ENCODE data around the gene ZBTB21.
A peak's percentile ranks its signal among the peaks of the same experiment; 100 is the strongest.

ZBTB21 gene

DNA sequence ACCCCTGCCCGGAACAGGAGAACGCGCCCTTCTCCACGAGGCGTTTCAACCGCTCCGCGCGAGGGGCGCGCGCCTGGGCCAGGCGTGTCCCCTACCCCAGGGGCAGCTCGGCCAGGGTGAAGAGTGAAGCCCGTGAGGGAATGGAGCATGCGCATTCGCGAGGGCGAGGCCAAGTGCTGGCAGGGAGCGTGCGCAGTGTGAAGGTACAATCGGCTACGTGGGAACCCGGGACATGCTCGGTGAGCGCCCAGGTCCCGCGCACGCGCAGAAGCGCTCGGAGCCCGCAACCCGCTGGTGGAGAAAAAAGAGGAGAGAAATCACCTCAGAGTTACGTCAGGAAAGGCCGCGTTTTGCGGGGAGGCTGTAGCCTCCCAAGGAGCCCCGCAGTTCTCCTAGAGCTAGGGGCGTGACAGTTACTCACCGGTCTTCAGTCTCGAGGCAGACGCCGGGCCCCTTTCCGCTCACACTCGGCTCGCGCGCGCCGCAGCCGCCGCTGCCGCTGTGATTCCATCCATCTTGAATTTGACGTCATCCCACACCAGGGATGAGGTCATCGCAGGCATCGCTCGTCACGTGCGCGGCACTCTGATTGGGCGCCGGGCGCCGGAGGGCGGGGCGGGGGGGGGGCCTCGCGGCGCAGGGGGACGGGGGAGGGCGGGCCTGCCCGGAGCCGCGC lies at the start of gene ZBTB21:
Gene ZBTB21 (minus strand): TSS at position 530 of the 676 bp plus-strand sequence. CDS start 16,265 bp downstream, outside the sequence.
- DNase-seq (ENCODE audit: low spot score): peak; percentile 97

- no peak for DNase-seq (ENCODE audit: low spot score)
Measured at GRCh38 chr21:42059721-42060120, 49.6 kb upstream of the ZBTB21 start.

DNA sequence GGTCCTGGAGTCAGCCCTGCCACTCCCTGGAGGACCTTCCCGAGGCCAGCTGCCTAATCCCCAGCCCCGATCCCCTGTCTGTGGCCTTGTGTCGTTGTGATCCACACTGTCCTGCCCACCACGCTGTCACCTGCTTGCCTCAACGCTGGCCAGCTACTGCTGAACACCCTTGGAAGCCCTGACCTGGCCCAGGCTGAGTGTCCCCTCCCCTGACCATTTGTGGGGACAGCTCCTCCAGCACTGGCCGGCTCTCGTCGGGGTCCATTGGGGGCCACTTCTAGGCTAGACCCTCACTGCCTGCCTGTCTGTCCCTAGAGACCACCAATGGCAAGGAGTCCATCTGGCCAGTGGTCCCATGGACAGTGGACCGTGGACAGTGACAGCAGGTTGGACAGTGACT lies 49.0 kb upstream of the ZBTB21 start:
- no peak for DNase-seq (ENCODE audit: low spot score)

DNA sequence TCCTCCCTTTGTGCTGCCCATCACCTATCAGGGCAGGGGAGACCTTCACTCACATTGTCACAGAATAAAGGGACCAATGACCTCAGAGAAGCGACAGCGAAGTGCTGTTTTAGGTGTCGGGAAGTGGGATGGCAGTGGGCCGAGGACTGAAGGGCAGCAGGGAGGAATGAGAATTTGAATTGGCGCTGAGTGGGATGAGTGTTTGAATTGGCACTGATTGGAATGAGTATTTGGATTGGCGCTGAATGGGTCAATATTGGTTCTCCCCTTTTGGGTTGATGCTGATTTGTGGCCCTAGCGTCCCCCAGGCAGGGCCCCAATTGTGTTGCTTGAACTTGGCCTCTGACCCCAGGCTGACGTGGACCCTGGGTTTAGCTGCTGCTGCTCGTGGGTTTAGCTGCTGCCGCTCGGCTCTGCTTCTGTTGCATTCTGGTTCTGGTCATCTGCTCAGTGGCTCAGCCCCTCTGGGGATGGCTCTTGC lies 48.5 kb upstream of the ZBTB21 start:
- DNase-seq (ENCODE audit: low spot score): no peak

GRCh38 chr21:42057851-42058437 lies 47.8 kb upstream of the ZBTB21 start:
- no peak for DNase-seq (ENCODE audit: low spot score)

GRCh38 chr21:42056996-42057689 lies 47.0 kb upstream of the ZBTB21 start:
- no peak for DNase-seq (ENCODE audit: low spot score)

DNA sequence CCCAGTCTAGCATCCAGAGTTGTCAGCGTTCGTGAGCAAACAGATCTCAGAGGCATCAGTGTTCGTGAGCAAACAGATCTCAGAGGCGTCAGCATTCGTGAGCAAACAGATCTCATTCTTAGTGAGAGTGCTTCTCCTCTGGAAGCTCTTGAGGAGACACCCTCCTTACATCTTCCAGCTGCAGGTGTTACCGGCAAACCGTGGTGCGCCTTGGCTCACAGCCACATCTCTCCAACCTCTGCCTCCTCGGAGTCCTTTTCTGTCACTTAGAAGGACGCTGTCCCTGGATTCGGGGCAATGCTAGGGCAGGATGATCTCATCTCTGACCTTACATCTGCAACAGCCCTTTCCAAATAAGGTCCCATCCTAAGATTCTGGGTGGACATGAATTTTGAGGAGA lies 46.3 kb upstream of the ZBTB21 start:
- no peak for DNase-seq (ENCODE audit: low spot score)

GRCh38 chr21:42055425-42055824 lies 45.3 kb upstream of the ZBTB21 start:
- DNase-seq (ENCODE audit: low spot score): no peak

DNA sequence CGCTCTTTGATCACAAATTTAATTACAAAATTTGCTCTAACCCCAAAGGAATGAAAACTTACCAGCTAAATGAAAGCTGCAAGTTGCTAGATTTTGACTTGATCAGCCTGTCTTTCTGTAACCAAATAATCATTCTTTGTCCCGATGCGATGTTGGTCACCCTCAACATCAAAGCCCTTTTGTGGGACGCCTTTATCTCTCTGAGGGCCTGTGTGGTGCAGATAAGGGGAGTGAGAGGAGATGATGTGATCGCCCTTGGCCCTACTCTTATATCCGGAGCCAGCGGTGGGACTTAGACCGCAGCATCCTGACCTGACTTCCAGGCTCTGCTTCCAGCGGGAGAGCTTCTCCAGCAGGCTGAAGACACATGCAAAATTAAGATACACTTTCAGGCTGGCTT lies 41.6 kb upstream of the ZBTB21 start:
- DNase-seq (ENCODE audit: low spot score): no peak

DNA sequence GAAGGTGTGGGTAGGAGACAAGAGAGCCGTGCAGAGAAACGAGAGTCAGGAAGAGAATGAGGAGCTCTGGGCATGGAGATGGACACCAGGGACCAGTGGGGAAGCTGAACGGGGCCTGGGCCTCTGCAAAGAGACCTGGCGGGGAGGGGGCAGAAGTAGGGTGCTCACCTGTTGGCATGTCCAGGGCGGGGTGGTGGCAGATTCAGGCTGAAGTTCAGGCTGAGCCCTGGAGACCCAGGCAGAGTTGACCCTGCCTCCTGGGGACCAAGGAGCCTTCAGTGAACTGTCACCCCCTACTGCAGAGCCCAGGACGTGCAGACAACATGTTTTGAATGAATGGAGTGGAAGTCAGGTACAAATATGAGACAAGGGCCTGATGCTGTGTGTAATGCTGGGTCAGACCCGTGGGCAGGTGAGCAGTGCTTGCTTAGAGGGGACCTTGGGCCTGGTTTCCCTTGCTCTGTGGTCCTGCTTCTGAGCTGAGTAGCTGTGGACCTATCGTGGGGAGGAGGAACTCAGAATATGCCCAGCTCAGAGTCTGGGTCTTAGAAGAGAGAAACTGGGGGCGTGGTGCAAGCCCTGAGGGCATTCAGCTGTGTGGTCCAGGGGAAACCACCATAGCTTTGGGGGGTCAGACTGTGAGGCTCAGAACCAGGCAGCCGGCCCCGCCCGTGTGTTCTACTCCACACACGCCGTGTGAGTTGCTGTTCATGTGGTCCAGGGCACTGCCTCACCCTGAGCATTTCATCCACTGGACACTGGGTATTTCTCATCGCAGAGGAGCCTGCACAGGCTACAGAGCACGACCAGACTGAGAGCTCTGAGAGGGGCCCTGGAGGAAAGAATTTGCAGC lies 39.6 kb upstream of the ZBTB21 start:
- no peak for DNase-seq (ENCODE audit: low spot score)

GRCh38 chr21:42048870-42049577 lies 38.9 kb upstream of the ZBTB21 start:
- DNase-seq (ENCODE audit: low spot score): no peak

GRCh38 chr21:42047821-42048613 lies 37.9 kb upstream of the ZBTB21 start:
- DNase-seq (ENCODE audit: low spot score): peak; percentile 63

GRCh38 chr21:42044871-42045495 lies 34.8 kb upstream of the ZBTB21 start:
- DNase-seq (ENCODE audit: low spot score): no peak

DNA sequence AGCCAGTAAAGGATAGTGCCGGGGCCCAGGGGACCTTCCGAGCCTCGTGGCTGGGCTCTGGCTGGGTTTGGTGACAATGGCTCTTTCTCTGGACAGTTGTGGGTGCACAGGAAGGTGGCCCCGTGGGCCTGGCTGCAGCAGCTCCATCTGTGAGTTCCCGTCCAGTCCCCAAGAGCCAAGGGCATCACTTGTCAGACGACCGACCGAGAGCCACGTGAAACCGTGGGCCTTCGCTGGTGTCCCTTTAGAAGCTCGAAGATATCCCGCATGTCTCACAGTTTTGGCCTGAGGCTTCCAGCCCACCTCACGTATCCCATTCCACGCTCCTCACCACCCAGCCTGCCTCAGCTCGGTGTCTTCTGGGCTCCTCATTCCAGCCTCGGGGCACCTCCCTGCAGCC lies 33.8 kb upstream of the ZBTB21 start:
- no peak for DNase-seq (ENCODE audit: low spot score)

- no peak for DNase-seq (ENCODE audit: low spot score)
Measured at GRCh38 chr21:42043201-42043895, 33.2 kb upstream of the ZBTB21 start.

DNA sequence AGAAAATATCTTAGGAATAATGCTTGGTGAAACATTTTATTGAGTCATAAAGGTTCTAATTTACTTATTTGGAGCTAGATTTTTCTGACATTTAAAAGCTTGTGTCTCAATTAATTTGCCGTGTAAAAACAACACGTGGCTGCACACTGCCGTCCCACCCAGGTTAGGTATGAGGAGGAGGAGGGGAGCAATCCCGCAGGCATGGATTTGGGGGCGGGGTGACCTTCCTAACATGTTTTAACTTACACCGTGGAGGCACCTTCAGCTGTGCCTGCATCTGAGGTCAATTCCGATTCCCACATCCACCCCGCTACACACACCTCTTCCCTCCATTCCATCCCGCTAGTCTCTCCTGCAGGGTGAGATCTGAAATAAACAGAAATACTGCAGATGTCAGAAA lies 32.5 kb upstream of the ZBTB21 start:
- no peak for DNase-seq (ENCODE audit: low spot score)

- DNase-seq (ENCODE audit: low spot score): no peak
Measured at GRCh38 chr21:42041711-42042110, 31.6 kb upstream of the ZBTB21 start.

GRCh38 chr21:42041246-42041645 lies 31.1 kb upstream of the ZBTB21 start:
- DNase-seq (ENCODE audit: low spot score): no peak

DNA sequence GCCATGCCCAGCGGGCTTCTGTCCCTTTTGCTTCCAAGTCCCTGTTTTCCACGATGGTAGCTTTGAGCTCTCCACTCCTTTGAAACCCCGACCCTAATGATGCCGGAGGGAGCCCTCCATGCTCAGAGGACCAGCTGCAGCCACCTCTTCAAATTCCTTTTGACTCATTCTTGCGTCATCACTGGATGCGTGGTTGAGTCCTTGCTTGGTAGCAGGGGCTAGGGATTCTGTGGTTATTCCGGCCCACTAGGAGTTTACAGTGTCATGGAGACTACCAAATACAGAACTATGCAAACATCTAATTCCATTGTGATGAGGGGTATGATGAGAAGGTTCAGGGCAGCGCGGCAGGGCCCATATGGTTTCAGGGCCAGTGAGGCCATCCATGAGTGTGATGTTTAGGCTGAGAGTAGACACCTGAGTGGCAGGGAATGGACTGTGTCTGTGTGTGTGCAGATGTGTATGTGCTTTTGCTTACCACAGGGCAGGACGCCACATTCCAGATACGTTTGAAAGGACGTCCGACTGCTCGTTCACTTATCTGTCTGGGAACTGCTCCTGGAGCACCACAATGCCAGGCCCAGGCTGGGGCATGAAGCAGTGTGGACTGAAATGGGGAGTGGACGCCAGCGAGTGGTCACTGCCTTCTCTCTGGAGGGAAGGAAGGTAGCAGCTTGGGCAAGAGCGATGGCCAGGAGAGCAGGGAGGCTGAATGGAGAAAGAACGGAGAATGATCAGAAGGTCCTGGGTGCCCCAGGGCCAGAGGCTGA lies 30.4 kb upstream of the ZBTB21 start:
- no peak for DNase-seq (ENCODE audit: low spot score)

Measured in pons (tissue), 1 donor.